Neural cell (in vitro differentiated cells): ENCODE results near the gene KCNJ10. TPM values are rescaled to one million over a fixed set of nuclear protein-coding genes. Genes with fewer than 3 reads are reported as not detected.

Experiments
- H2AFZ ChIP-seq: fragments of 200-600, 300-800 bp; sonication (generic), shearing (Covaris generic); 2 replicates; pipeline ENCODE4 v1.6.0; 2014; ENCODE audit warnings: low read depth, mild to moderate bottlenecking, antibody characterized with exemption, low read length, moderate library complexity
- H3F3A ChIP-seq: fragments of 200-600 bp; shearing (Covaris generic); 2 replicates; pipeline ENCODE4 v1.6.1; 2016; ENCODE audit warnings: mild to moderate bottlenecking, moderate library complexity, mixed read lengths, antibody characterized with exemption, low read length; ENCODE audit not compliant: insufficient read depth, poor library complexity, severe bottlenecking
- H3K27ac ChIP-seq: fragments of 200-600, 300-800 bp; sonication (generic), shearing (Covaris generic); 2 replicates; pipeline ENCODE4 v1.5.1; 2014; ENCODE audit warnings: mild to moderate bottlenecking, low read length, moderate library complexity
- H3K27me3 ChIP-seq: fragments of 300-800, 200-600 bp; sonication (generic), shearing (Covaris generic); 2 replicates; pipeline ENCODE4 v1.6.0; 2014; ENCODE audit warnings: mild to moderate bottlenecking, low read depth, low read length, moderate library complexity; ENCODE audit not compliant: insufficient read depth
- H3K36me3 ChIP-seq: fragments of 300-800, 200-600 bp; sonication (generic), shearing (Covaris generic); 2 replicates; pipeline ENCODE4 v1.5.1; 2014; ENCODE audit warnings: mild to moderate bottlenecking, antibody characterized with exemption, low read length, moderate library complexity; ENCODE audit not compliant: insufficient read depth
- H3K4me2 ChIP-seq: fragments of 300-800, 200-600 bp; sonication (generic), shearing (Covaris generic); 2 replicates; pipeline ENCODE4 v1.6.0; 2014; ENCODE audit warnings: mild to moderate bottlenecking, low read length
- H3K4me3 ChIP-seq: fragments of 300-800, 200-600 bp; sonication (generic), shearing (Covaris generic); 2 replicates; pipeline ENCODE4 v1.5.1; 2014; ENCODE audit warnings: mild to moderate bottlenecking, low read length, moderate library complexity
- H3K79me2 ChIP-seq: fragments of 200-600 bp; shearing (Covaris generic); replicated peaks from 2 replicates; pipeline ENCODE4 v1.6.0; 2014; ENCODE audit warnings: mild to moderate bottlenecking, low read length, moderate library complexity; ENCODE audit not compliant: insufficient read depth
- H3K9ac ChIP-seq: fragments of 300-800, 200-600 bp; sonication (generic), shearing (Covaris generic); 2 replicates; pipeline ENCODE4 v1.6.1; 2016; ENCODE audit warnings: mild to moderate bottlenecking, low read length, mixed read lengths
- H3K9me2 ChIP-seq: fragments of 200-600 bp; shearing (Covaris generic); 2 replicates; pipeline ENCODE4 v1.6.1; 2016; ENCODE audit warnings: mild to moderate bottlenecking, low read length, mixed read lengths; ENCODE audit not compliant: insufficient read depth
- H3K9me3 ChIP-seq: fragments of 200-600, 300-800 bp; sonication (generic), shearing (Covaris generic); 2 replicates; pipeline ENCODE4 v1.6.1; 2016; ENCODE audit warnings: mild to moderate bottlenecking, mixed run types, low read length, moderate library complexity, mixed read lengths
- H4K20me1 ChIP-seq: fragments of 200-600 bp; shearing (Covaris generic); 2 replicates; pipeline ENCODE4 v1.6.1; 2016; ENCODE audit warnings: mild to moderate bottlenecking, mixed run types; ENCODE audit not compliant: insufficient read depth
- CTCF ChIP-seq: fragments of 450-650 bp; IDR thresholded peaks from 2 replicates; pipeline ENCODE4 v1.5.1; 2014; ENCODE audit warnings: antibody characterized with exemption, mild to moderate bottlenecking, moderate library complexity; ENCODE audit not compliant: poor library complexity, severe bottlenecking
- MXI1 ChIP-seq: fragments of 450-650 bp; conservative IDR thresholded peaks from 2 replicates; pipeline ENCODE4 v1.6.1; 2014; ENCODE audit warnings: antibody characterized with exemption, mild to moderate bottlenecking; ENCODE audit not compliant: poor library complexity, severe bottlenecking
- RAD21 ChIP-seq: fragments of 450-650 bp; conservative IDR thresholded peaks from 2 replicates; pipeline ENCODE4 v1.6.1; 2014; ENCODE audit warnings: antibody characterized with exemption, mild to moderate bottlenecking, moderate library complexity
- SMC3 ChIP-seq: fragments of 450-650 bp; conservative IDR thresholded peaks from 2 replicates; pipeline ENCODE4 v1.6.1; 2014; ENCODE audit warnings: antibody characterized with exemption, mild to moderate bottlenecking, moderate library complexity; ENCODE audit not compliant: poor library complexity
- TAF1 ChIP-seq: IDR thresholded peaks from 2 replicates; pipeline ENCODE4 v1.6.1; 2012; ENCODE audit warnings: low read depth
- polyA plus RNA-seq: library from polyadenylated mRNA; depleted of rRNA; stranded (reverse); fragments of >200 nt; gene quantifications from 2 replicates; pipeline ENCODE4 v1.2.3, GENCODE V29; 2014

Gene KCNJ10
- polyA plus RNA-seq, 1 donor from 2014 or later = not detected

GRCh38 chr1:160071289-160071688 is 1.3 kb upstream of the KCNJ10 start:
- H3K4me3 ChIP-seq = no peak overlapping the region
- no peaks in the 10 kb centered on the region for H3K36me3 ChIP-seq
- peaks cover 16% of the 10 kb centered on the region for H3K27me3 ChIP-seq
- no peak overlapping the region for H2AFZ ChIP-seq
- no peaks in the 10 kb centered on the region for H4K20me1 ChIP-seq
- H3K4me2 ChIP-seq = peak overlapping the region; percentile 74
- no peaks in the 10 kb centered on the region for H3K9me2 ChIP-seq
- no peaks in the 10 kb centered on the region for H3F3A ChIP-seq
- H3K9ac ChIP-seq = no peak overlapping the region
- H3K79me2 ChIP-seq = no peaks in the 10 kb centered on the region
- TF ChIP-seq TAF1 (no peak), MXI1 (no peak)
- H3K9me3 ChIP-seq = no peaks in the 10 kb centered on the region
- no peak overlapping the region for H3K27ac ChIP-seq

GRCh38 chr1:160070243-160071163 is 543 bp upstream of the KCNJ10 start:
- no peaks in the 10 kb centered on the region for H3K9me2 ChIP-seq
- H3K4me3 ChIP-seq = peak overlapping the region; percentile 81
- peaks cover 16% of the 10 kb centered on the region for H3K27me3 ChIP-seq
- no peaks in the 10 kb centered on the region for H3K36me3 ChIP-seq
- peak overlapping the region; percentile 74 for H3K4me2 ChIP-seq
- H3K9ac ChIP-seq = peak overlapping the region; percentile 36
- TF ChIP-seq MXI1 (no peak), TAF1 (no peak), SMC3 (no peak), CTCF (no peak)
- H3K79me2 ChIP-seq = no peaks in the 10 kb centered on the region
- H3K27ac ChIP-seq = no peak overlapping the region
- no peaks in the 10 kb centered on the region for H3K9me3 ChIP-seq
- H4K20me1 ChIP-seq = no peaks in the 10 kb centered on the region
- H3F3A ChIP-seq = no peaks in the 10 kb centered on the region
- peak overlapping the region; percentile 53 for H2AFZ ChIP-seq

- Histone ChIP-seq H3K4me3 (no peak overlapping the region), H3K36me3 (no peaks in the 10 kb centered on the region), H4K20me1 (no peaks in the 10 kb centered on the region), H3F3A (no peaks in the 10 kb centered on the region), H3K9me3 (no peaks in the 10 kb centered on the region), H3K27me3 (peaks cover 16% of the 10 kb centered on the region), H3K9me2 (no peaks in the 10 kb centered on the region), H3K9ac (no peak overlapping the region), H3K79me2 (no peaks in the 10 kb centered on the region), H3K4me2 (no peak overlapping the region), H2AFZ (no peak overlapping the region), H3K27ac (no peak overlapping the region)
- TF ChIP-seq RAD21 = no peak
These were observed 1.7 kb downstream of the KCNJ10 start for GRCh38 chr1:160068225-160068624.
